ENCODE measurements around the gene SPAG16. TPM values are rescaled to one million over a fixed set of nuclear protein-coding genes. Genes with fewer than 3 reads are reported as not detected.

Gene SPAG16
- total and polyA plus RNA-seq, 2 of the 13 experiments (the other 11 are each of a cell fraction or from before 2014, with no cell fraction given): 9.6 to 26.5 TPM

GRCh38 chr2:213920014-213920413 is 635.8 kb downstream of the SPAG16 start:
- no peaks in the 10 kb centered on the region for H4K20me1 ChIP-seq (ENCODE audit: insufficient read depth, low read length)
- no TSS peak for BruUV-seq (replicated peaks)
- H3K27me3 ChIP-seq (ENCODE audit: control insufficient read depth in 1 of 2, insufficient read depth in 2 of 2, low read length in 2 of 2): no peaks in the 10 kb centered on the region
- 28% methylated on average over 3 of the region's 3 CpGs for WGBS (ENCODE audit: low lambda C conversion rate)
- H3K79me2 ChIP-seq (ENCODE audit: insufficient read depth, low read length): no peaks in the 10 kb centered on the region
- in situ Hi-C loops (cut with HindIII; ENCODE audit: extremely low pct_ligation_motif_present, low pct_unique_long_range_greater_than_20kb): no loop called here
- no peak for TF ChIP-seq PHF8 (CRISPR knock-in tag; IDR thresholded peaks at IDR 0.05)
- no peaks in the 10 kb centered on the region for H3K36me3 ChIP-seq (replicated peaks in 1 of 2; ENCODE audit: control insufficient read depth in 1 of 2, insufficient read depth in 2 of 2, low read length in 2 of 2)
- no peak overlapping the region for H3K4me3 ChIP-seq (replicated peaks in 1 of 3; ENCODE audit: insufficient read depth in 1 of 3, low read depth in 2 of 3, low read length in 3 of 3)
- no peak overlapping the region for H2AFZ ChIP-seq (ENCODE audit: low read length)
- no peak overlapping the region for H3K27ac ChIP-seq (ENCODE audit: extremely low read length, insufficient read depth, low read length)
- POLR2A ChIA-PET: no interaction called here
- H3K9me3 ChIP-seq (ENCODE audit: low read length): peaks cover 80% of the 10 kb centered on the region
- no peak overlapping the region for H3K4me2 ChIP-seq (ENCODE audit: low read depth, low read length)
- CTCF ChIA-PET (ENCODE audit: low intra/inter-chr PET ratio, low total read pairs): no interaction called here
- FAIRE-seq (no peak), DNase-seq (ENCODE audit: low spot score) (no peak), ATAC-seq (no peak)
- no peaks in the 10 kb centered on the region for H3K4me1 ChIP-seq (ENCODE audit: insufficient read depth, low read length)
- intact Hi-C loops (cut with micrococcal nuclease; ENCODE audit: unreplicated experiment): no loop called here
- H3K9ac ChIP-seq (ENCODE audit: insufficient read depth, low read depth, low read length): no peak overlapping the region

- Histone ChIP-seq H3K27me3 (ENCODE audit: control insufficient read depth in 1 of 2, insufficient read depth in 2 of 2, low read length in 2 of 2) (no peaks in the 10 kb centered on the region), H3K9me3 (ENCODE audit: low read length) (peaks cover 56% of the 10 kb centered on the region), H3K79me2 (ENCODE audit: insufficient read depth, low read length) (no peaks in the 10 kb centered on the region), H3K4me2 (ENCODE audit: low read depth, low read length) (no peak overlapping the region), H3K4me1 (ENCODE audit: insufficient read depth, low read length) (no peaks in the 10 kb centered on the region), H4K20me1 (ENCODE audit: insufficient read depth, low read length) (no peaks in the 10 kb centered on the region), H3K4me3 (replicated peaks in 1 of 3; ENCODE audit: insufficient read depth in 1 of 3, low read depth in 2 of 3, low read length in 3 of 3) (no peak overlapping the region), H2AFZ (ENCODE audit: low read length) (no peak overlapping the region), H3K9ac (ENCODE audit: insufficient read depth, low read depth, low read length) (no peak overlapping the region), H3K36me3 (replicated peaks in 1 of 2; ENCODE audit: control insufficient read depth in 1 of 2, insufficient read depth in 2 of 2, low read length in 2 of 2) (no peaks in the 10 kb centered on the region), H3K27ac (ENCODE audit: extremely low read length, insufficient read depth, low read length) (no peak overlapping the region)
- intact Hi-C loops (cut with micrococcal nuclease; ENCODE audit: unreplicated experiment) (no loop called here), in situ Hi-C loops (cut with HindIII; ENCODE audit: extremely low pct_ligation_motif_present, low pct_unique_long_range_greater_than_20kb) (no loop called here)
- ChIA-PET CTCF (ENCODE audit: low intra/inter-chr PET ratio, low total read pairs) (no interaction called here), POLR2A (no interaction called here)
- TF ChIP-seq POLR2A (IDR thresholded peaks at IDR 0.05; ENCODE audit: insufficient read depth in 1 of 2, low read depth in 2 of 2, low read length in 2 of 2) (no peak), REXO4 (CRISPR knock-in tag; IDR thresholded peaks at IDR 0.05; ENCODE audit: borderline replicate concordance) (no peak), POLR2G (IDR thresholded peaks at IDR 0.05; ENCODE audit: low read depth, low read length) (no peak), SUZ12 (IDR thresholded peaks at IDR 0.05; ENCODE audit: low read depth, low read length) (no peak), KDM4B (CRISPR knock-in tag; IDR thresholded peaks at IDR 0.05) (no peak), RFX5 (IDR thresholded peaks at IDR 0.05; ENCODE audit: low read depth, low read length) (peak; percentile 63)
- 10% methylated on average over 3 of the region's 3 CpGs for WGBS (ENCODE audit: low lambda C conversion rate)
- DNase-seq (ENCODE audit: low spot score) (no peak), ATAC-seq (no peak), FAIRE-seq (no peak)
- no TSS peak for BruUV-seq (replicated peaks)
Measured at GRCh38 chr2:213923543-213923942, 639.3 kb downstream of the SPAG16 start.
